Prostate gland (tissue), 2 donors: ENCODE measurements around the gene UGCG. TPM values are rescaled to one million over a fixed set of nuclear protein-coding genes. Genes with fewer than 3 reads are reported as not detected.

Experiments
- DNase-seq: peaks from one replicate; pipeline ENCODE4 v3.0.0-alpha.2; 2019; ENCODE audit warnings: low spot score
- H3K27ac ChIP-seq, 2 donors: fragments of 200-600 bp; sonication (generic); 2 replicates each; pipeline ENCODE4 v1.5.1; 2017 to 2019
- H3K27me3 ChIP-seq: fragments of 200-600 bp; sonication (generic); replicated peaks from 2 replicates; pipeline ENCODE4 v1.5.1; 2019; ENCODE audit not compliant: insufficient read depth
- H3K36me3 ChIP-seq, 2 donors: fragments of 200-600 bp; sonication (generic); 1 replicate in 1 of 2; 2 replicates in 1 of 2; pipeline versions ENCODE4 v1.5.1 to v1.8.1; 2017 to 2019
- H3K4me1 ChIP-seq: fragments of 200-600 bp; sonication (generic); replicated peaks from 2 replicates; pipeline ENCODE4 v1.5.1; 2019
- H3K4me3 ChIP-seq, 2 donors: fragments of 200-600 bp; sonication (generic); 2 replicates each; pipeline ENCODE4 v1.5.1; 2017 to 2019
- H3K9me3 ChIP-seq: fragments of 200-600 bp; sonication (generic); 2 replicates; pipeline ENCODE4 v1.5.1; 2017
- POLR2A ChIP-seq: fragments of 450-650 bp; IDR thresholded peaks from one replicate; pipeline ENCODE4 v1.6.1; 2016; ENCODE audit warnings: antibody characterized with exemption, mild to moderate bottlenecking
- POLR2AphosphoS5 ChIP-seq: sonication (generic); formaldehyde crosslinking; IDR thresholded peaks from one replicate; pipeline ENCODE4 v1.6.1; 2017; ENCODE audit warnings: antibody characterized with exemption
- WGBS: methylation state at CpG from one replicate; pipeline ENCODE4 v1.1.5; 2018; 5-methylcytosine and 5-hydroxymethylcytosine counted together
- intact Hi-C: fragments of 100-400 bp; cut with DNase I; formaldehyde crosslinking; loops from one replicate; pipeline ENCODE4 v1.14.2; 2022
- total RNA-seq, 2 donors: library from RNA; depleted of rRNA; stranded (reverse); fragments of >200 nt; gene quantifications; one replicate each; pipeline ENCODE4 v1.1.0, GENCODE V29; 2016
- TF ChIP-seq, protein P1 (sequence below), 4 experiments: fragments of 200-600 bp in 2 of 4; fragments of 450-650 bp in 2 of 4; sonication (generic) in 2 of 4; IDR thresholded peaks; 1 replicate in 3 of 4; 2 replicates in 1 of 4; pipeline ENCODE4 v1.5.1; 2016 to 2019; ENCODE audit warnings: antibody characterized with exemption in 4 of 4, mild to moderate bottlenecking in 2 of 4, moderate library complexity in 2 of 4

The UGCG gene
- total RNA-seq, 2 donors from 2014 or later = 23.9 to 42.6 TPM

GRCh38 chr9:111969061-111969460 is 72.4 kb downstream of the UGCG start:
- TF ChIP-seq, protein P1, sequence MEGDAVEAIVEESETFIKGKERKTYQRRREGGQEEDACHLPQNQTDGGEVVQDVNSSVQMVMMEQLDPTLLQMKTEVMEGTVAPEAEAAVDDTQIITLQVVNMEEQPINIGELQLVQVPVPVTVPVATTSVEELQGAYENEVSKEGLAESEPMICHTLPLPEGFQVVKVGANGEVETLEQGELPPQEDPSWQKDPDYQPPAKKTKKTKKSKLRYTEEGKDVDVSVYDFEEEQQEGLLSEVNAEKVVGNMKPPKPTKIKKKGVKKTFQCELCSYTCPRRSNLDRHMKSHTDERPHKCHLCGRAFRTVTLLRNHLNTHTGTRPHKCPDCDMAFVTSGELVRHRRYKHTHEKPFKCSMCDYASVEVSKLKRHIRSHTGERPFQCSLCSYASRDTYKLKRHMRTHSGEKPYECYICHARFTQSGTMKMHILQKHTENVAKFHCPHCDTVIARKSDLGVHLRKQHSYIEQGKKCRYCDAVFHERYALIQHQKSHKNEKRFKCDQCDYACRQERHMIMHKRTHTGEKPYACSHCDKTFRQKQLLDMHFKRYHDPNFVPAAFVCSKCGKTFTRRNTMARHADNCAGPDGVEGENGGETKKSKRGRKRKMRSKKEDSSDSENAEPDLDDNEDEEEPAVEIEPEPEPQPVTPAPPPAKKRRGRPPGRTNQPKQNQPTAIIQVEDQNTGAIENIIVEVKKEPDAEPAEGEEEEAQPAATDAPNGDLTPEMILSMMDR (IDR thresholded peaks at IDR 0.05) = no peak
- TF ChIP-seq POLR2AphosphoS5 = no peak
- TF ChIP-seq POLR2A = no peak
- no peak overlapping the region for H3K4me3 ChIP-seq
- H3K27ac ChIP-seq = no peak overlapping the region
- WGBS = 92% methylated on average over 5 of the region's 5 CpGs
- H3K9me3 ChIP-seq = no peaks in the 10 kb centered on the region
- H3K4me1 ChIP-seq = no peaks in the 10 kb centered on the region
- no peaks in the 10 kb centered on the region for H3K27me3 ChIP-seq
- DNase-seq = no peak
- intact Hi-C loops = no loop called here
- no peaks in the 10 kb centered on the region for H3K36me3 ChIP-seq

- WGBS = 59% methylated on average over 8 of the region's 8 CpGs
- H3K27me3 ChIP-seq = no peaks in the 10 kb centered on the region
- no peak overlapping the region for H3K4me3 ChIP-seq
- H3K36me3 ChIP-seq = no peaks in the 10 kb centered on the region
- intact Hi-C loops = no loop called here
- no peaks in the 10 kb centered on the region for H3K9me3 ChIP-seq
- TF ChIP-seq, protein P1 (IDR thresholded peaks at IDR 0.05) = no peak
- TF ChIP-seq POLR2A (no peak), POLR2AphosphoS5 (no peak)
- no peaks in the 10 kb centered on the region for H3K4me1 ChIP-seq
- no peak overlapping the region for H3K27ac ChIP-seq
- no peak for DNase-seq
Observed at GRCh38 chr9:111969622-111970021, 73.0 kb downstream of the UGCG start.

- Histone ChIP-seq H3K27ac (no peak overlapping the region), H3K9me3 (no peaks in the 10 kb centered on the region), H3K4me1 (no peaks in the 10 kb centered on the region), H3K36me3 (no peaks in the 10 kb centered on the region), H3K27me3 (no peaks in the 10 kb centered on the region), H3K4me3 (no peak overlapping the region)
- no peak for DNase-seq
- TF ChIP-seq, protein P1 (IDR thresholded peaks at IDR 0.05) = no peak
- TF ChIP-seq POLR2A = no peak
- TF ChIP-seq POLR2AphosphoS5 = no peak
- intact Hi-C loops = no loop called here
- whole genome bisulfite sequencing = 88% methylated on average over 2 of the region's 2 CpGs
Observed at GRCh38 chr9:111970827-111971226, 74.2 kb downstream of the UGCG start.

DNA sequence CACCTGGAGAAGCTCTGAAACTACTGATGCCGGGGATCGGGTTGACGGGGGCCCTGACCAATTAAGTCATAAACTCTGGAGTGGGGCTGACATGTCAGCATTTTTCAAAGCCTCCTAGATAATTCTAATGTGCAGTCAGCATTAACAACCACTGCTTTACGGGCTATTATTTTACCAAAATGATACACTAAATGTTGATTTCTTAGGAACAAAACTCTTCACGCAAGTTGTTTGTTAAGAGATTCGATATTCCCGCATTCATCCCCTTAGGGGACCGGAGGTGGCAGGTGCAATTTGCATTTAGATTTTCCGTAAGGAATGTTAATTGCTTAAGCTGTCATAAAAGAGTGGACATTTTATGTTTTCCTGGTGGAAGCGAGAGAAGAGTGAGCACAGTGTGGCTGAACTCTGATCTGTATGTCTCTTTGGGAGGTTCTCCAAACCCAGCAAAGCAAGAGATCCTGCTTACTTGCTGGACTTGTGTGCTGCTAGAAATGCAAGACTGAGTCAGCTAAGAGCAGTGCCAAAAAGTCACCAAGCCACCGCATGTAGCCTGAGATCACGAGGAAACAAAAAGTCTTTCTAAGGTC is 77.6 kb downstream of the UGCG start:
- TF ChIP-seq POLR2AphosphoS5 (no peak), POLR2A (no peak)
- TF ChIP-seq, protein P1 (IDR thresholded peaks at IDR 0.05) = no peak
- H3K27me3 ChIP-seq = no peaks in the 10 kb centered on the region
- H3K4me1 ChIP-seq = no peaks in the 10 kb centered on the region
- no peaks in the 10 kb centered on the region for H3K9me3 ChIP-seq
- intact Hi-C loops = no loop called here
- H3K27ac ChIP-seq = no peak overlapping the region
- no peak for DNase-seq
- WGBS = 33% methylated on average over 12 of the region's 12 CpGs
- H3K36me3 ChIP-seq = no peaks in the 10 kb centered on the region
- H3K4me3 ChIP-seq = no peak overlapping the region

GRCh38 chr9:111975709-111976108 is 79.1 kb downstream of the UGCG start:
- Histone ChIP-seq H3K4me1 (no peaks in the 10 kb centered on the region), H3K9me3 (no peaks in the 10 kb centered on the region), H3K27ac (no peak overlapping the region), H3K27me3 (no peaks in the 10 kb centered on the region), H3K4me3 (no peak overlapping the region), H3K36me3 (no peaks in the 10 kb centered on the region)
- no peak for DNase-seq
- TF ChIP-seq, protein P1 (IDR thresholded peaks at IDR 0.05) = no peak
- whole genome bisulfite sequencing = 74% methylated on average over 5 of the region's 5 CpGs
- intact Hi-C loops = no loop called here
